ENCODE data around the gene NTRK2.

NTRK2 gene

DNA sequence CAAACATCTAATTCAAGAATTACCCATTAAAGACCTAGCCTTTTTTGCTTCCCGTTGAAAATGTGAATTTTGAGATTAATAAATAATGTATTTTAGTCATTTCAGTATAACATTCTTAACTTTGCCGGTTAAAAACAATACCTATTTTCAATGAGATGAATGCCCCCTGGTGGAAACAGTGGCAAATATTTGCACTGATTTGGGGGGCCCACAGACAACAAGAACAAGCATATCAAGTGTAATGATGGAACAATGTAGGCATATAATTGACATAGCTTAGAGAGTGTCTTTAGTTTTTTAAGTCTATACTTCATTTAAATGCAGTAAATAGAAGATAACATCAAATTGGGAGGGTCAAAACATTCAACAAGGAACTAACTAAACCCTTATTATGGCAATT, 111.9 kb downstream of the NTRK2 start:
- POLR2A ChIA-PET (ENCODE audit: low non-redundant PET): no interaction called here
- CTCF ChIA-PET: interaction anchor here (0.6 to 2.8 kb wide), 4 partner anchors 18 to 864 kb away, joined by 3 to 17 read pairs (median 6); no protein-coding TSS in a partner anchor
- peak; percentile 24 for DNase-seq (ENCODE audit: low spot score)
- no peak overlapping the region for H3K27ac ChIP-seq
- TF ChIP-seq, protein P1, sequence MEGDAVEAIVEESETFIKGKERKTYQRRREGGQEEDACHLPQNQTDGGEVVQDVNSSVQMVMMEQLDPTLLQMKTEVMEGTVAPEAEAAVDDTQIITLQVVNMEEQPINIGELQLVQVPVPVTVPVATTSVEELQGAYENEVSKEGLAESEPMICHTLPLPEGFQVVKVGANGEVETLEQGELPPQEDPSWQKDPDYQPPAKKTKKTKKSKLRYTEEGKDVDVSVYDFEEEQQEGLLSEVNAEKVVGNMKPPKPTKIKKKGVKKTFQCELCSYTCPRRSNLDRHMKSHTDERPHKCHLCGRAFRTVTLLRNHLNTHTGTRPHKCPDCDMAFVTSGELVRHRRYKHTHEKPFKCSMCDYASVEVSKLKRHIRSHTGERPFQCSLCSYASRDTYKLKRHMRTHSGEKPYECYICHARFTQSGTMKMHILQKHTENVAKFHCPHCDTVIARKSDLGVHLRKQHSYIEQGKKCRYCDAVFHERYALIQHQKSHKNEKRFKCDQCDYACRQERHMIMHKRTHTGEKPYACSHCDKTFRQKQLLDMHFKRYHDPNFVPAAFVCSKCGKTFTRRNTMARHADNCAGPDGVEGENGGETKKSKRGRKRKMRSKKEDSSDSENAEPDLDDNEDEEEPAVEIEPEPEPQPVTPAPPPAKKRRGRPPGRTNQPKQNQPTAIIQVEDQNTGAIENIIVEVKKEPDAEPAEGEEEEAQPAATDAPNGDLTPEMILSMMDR (conservative IDR thresholded peaks at IDR 0.05; ENCODE audit: low read depth): peak; percentile 14; the same call in 1 of the 2 replicates

DNA sequence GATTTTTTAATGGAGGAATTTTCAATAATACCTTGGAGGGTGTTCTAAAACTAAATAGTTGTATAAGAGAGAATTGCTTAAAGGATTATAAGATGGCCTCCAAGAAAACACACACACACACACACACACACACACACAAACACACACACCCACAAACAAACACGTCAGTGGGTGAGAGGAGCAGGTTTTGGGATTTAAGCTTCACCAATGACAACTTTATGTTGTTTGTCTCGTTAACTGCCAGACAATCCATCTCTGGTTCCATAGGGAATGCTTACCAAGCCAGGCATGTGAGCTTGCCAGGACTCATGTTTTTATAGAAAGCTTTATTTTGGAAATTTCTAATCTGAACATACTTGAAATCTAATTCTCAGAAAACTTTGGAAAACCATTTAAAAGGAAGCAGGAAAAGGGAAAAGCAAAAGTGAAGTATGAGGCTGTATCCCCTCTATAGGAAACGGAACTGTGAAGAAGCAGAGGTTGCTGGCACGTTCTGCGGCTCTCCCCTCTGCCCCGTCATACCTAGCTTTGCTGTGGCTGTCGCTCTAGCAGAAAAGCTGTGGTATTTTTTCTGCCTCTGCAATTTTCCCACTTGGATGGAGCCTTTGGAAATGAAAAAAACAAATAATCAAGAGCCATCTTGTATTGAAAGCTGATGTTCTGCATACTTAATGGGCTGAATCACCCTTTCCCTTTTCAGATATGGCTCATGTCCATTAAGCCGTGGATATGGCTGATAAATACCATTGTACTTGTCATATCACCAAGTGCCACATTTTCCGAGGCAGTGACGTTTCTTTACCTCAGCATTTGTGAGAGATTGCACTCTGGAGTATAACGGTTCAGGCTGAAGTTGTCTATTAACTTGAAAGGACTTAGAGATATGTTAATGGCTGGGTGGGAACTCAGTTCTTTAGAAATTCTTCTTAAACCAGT, 112.7 kb downstream of the NTRK2 start:
- no peak for DNase-seq (ENCODE audit: low spot score)
- ChIA-PET POLR2A (ENCODE audit: low non-redundant PET) (no interaction called here), CTCF (interaction anchor here (0.6 to 2.8 kb wide), 4 partner anchors 17 to 864 kb away, joined by 3 to 17 read pairs (median 4); no protein-coding TSS in a partner anchor)
- H3K27ac ChIP-seq: no peak overlapping the region
- TF ChIP-seq, protein P1 (conservative IDR thresholded peaks at IDR 0.05; ENCODE audit: low read depth): no peak

DNA sequence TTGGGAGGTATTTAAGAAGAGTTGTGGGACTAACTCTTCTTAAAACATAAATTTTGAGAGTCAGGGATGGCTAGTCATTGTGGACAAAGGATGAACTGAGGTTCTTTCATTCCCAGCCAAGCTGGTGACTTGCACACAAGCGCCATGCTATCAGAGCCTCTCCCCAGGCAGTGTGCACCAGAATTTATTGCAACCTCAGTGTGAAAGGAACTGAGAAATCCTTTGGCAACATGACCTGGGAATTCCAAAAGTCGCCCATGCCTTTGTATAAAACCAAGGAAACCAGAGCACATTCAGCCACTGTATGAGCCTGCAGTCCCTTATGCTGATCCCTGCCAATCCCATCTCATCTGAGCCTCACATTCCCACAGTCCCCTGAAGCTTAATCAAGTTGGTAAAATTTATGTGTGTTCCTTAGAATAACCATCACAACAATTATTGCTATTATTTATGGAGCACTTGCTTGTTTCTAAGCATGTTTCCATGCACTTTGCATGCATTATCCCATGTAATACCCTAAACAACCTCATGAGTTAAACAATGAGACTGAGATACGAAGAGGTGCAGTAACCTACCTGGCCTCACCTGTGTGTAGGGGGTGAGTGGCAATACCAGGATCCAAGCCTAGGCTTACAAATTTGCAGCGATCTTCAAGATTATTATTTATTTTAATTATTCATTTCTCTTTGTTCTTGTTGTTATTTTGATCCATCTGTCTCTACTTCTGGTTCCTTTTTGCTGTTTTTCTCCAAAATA, 116.4 kb downstream of the NTRK2 start:
- ChIA-PET CTCF (interaction anchor here (0.5 to 0.6 kb wide), 3 partner anchors 32 to 499 kb away, joined by 3 to 6 read pairs (median 4); no protein-coding TSS in a partner anchor), POLR2A (ENCODE audit: low non-redundant PET) (no interaction called here)
- DNase-seq (ENCODE audit: low spot score): no peak
- TF ChIP-seq, protein P1 (conservative IDR thresholded peaks at IDR 0.05; ENCODE audit: low read depth): no peak
- no peak overlapping the region for H3K27ac ChIP-seq

DNA sequence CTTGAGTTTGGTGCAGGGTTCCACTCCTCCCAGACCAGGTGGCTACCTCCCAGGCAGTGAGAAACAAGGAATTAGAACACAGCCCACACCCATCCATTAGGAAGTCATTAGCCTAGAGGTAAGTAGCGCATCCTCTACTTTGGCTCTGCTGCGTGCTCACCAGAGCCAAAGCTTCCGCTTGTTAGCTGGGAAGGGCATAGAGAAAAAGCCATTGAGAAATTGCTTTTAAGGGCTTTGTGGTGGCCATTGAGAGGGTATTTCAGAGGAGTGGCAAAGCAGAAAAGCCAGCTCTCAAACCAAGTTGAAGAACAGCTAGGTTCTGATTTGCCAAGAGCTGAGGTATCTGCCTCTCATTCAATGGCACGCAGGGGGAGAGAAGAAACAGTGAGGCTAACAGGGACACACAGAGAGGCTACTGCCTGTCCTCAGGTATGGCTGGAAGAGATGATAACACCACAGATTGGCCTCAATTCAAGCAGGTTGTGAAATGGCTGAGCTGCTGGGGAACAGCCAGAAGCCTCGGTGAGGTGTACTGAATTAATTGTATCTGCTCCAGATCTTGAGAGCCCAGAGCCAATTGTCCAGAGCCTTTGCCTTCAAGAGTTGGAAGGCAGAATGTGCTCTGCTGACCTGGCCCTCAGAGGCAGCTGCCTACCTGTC, 119.4 kb downstream of the NTRK2 start:
- no peak for DNase-seq (ENCODE audit: low spot score)
- TF ChIP-seq, protein P1 (conservative IDR thresholded peaks at IDR 0.05; ENCODE audit: low read depth): no peak
- ChIA-PET POLR2A (ENCODE audit: low non-redundant PET) (no interaction called here), CTCF (interaction anchor here (0.6 to 0.9 kb wide), 2 partner anchors 241 to 600 kb away, joined by 3 to 4 read pairs; no protein-coding TSS in a partner anchor)
- H3K27ac ChIP-seq: no peak overlapping the region

DNA sequence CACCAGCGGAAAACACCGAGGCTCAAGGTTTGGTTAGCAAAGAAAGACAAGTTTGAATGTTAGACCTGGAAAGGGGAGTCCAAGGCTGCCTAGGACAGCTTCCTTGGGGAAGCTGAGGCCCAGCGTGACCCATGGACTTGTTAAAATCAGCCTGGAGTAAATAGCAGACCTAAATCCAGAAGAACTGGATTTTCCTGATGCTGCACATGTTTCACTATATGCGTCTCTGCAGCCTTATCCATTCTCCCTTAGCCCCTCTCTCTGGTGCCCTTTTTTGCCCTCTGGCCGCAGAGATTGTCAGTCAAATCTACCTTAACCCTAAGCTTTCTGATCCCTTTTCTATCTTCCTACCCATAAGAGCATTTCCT, 119.9 kb downstream of the NTRK2 start:
- ChIA-PET POLR2A (ENCODE audit: low non-redundant PET) (no interaction called here), CTCF (interaction anchor here (0.6 kb wide), 1 partner anchor 19 kb away, joined by 3 read pairs; no protein-coding TSS in a partner anchor)
- DNase-seq (ENCODE audit: low spot score): no peak
- no peak overlapping the region for H3K27ac ChIP-seq
- TF ChIP-seq, protein P1 (conservative IDR thresholded peaks at IDR 0.05; ENCODE audit: low read depth): no peak

DNA sequence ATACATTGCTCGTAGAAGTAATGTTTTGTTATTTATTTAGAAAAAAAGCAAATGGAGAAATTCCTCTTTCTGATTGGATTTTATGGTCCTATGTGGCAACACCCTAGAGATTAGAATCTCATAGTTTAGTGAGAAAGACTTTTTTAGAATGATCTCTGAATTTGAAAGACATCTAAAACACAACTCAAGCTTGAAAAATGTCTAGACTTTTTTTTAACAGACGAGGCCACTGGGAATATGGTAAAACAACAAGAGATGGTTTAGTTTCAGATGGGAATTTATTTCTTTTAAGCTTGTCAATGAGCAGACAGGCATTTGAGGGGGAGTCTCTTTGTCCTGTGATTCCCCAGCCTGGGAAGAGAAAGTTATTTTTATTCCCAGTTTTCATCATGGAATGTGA, 122.1 kb downstream of the NTRK2 start:
- no peak for DNase-seq (ENCODE audit: low spot score)
- H3K27ac ChIP-seq: no peak overlapping the region
- TF ChIP-seq, protein P1 (conservative IDR thresholded peaks at IDR 0.05; ENCODE audit: low read depth): no peak
- POLR2A ChIA-PET (ENCODE audit: low non-redundant PET): no interaction called here
- CTCF ChIA-PET: no interaction called here
